Measurements from ENCODE around the gene MX2. TPM values are rescaled to one million over a fixed set of nuclear protein-coding genes. Genes with fewer than 3 reads are reported as not detected.

MX2 gene
- total RNA-seq, 1 donor: 2.6 TPM

DNA sequence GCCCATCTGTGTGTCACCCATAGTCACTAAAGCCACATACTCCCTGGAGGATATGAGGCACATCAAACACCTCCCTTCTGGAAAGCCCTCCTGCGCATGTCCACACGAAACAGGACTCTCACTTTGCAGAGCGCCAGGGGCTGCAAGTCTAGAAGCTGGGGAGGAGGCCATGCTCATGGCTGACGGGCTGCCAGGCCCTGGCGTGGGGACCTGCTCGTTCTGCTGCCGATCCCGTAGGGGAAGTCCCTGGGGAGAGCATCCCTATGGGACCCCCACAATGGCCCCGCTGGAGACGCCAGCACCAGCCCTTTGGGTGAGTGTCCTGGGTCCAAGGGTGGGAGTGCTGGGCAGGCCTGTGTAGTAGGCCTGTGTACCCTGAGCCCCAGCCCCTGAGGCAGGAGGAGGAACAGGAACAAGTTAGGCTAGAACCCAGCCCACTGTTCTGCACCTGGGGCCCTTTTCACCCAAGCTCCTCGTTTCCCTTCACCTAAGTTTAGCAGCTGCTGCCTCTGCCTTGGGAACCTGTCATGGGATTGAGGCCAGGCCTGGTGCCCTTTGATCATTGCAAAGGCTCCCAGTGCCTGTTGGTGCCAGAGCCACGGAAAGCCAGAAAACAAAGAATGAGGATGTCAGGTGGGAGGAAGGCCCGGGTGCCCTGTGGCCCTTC lies 35.3 kb upstream of the MX2 start:
- TF ChIP-seq, protein P1, sequence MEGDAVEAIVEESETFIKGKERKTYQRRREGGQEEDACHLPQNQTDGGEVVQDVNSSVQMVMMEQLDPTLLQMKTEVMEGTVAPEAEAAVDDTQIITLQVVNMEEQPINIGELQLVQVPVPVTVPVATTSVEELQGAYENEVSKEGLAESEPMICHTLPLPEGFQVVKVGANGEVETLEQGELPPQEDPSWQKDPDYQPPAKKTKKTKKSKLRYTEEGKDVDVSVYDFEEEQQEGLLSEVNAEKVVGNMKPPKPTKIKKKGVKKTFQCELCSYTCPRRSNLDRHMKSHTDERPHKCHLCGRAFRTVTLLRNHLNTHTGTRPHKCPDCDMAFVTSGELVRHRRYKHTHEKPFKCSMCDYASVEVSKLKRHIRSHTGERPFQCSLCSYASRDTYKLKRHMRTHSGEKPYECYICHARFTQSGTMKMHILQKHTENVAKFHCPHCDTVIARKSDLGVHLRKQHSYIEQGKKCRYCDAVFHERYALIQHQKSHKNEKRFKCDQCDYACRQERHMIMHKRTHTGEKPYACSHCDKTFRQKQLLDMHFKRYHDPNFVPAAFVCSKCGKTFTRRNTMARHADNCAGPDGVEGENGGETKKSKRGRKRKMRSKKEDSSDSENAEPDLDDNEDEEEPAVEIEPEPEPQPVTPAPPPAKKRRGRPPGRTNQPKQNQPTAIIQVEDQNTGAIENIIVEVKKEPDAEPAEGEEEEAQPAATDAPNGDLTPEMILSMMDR (IDR thresholded peaks at IDR 0.05; ENCODE audit: insufficient read depth, low read depth, low read length): no peak
- no peak for DNase-seq (ENCODE audit: low read depth)
- no peak overlapping the region for H3K4me3 ChIP-seq (ENCODE audit: low read depth, low read length)

DNA sequence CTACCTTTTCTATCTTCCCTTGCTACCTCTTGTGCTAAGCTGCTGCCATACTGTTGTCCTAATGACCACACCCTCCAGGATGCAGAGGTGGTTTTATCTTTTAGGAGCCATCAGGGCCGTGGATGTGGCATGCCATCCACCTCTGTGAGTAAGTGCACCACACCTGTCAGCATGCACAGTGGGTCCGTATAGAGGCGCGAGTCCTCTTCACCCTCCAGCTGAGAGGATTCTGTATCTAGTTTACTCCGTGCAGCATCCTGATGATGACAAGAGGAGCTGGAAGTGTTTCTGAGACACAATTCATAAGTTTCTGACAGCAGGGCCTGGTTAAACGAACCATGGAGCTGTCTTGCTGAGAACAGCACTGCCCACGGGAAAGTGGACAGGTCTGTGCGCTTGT lies 34.1 kb upstream of the MX2 start:
- TF ChIP-seq, protein P1 (IDR thresholded peaks at IDR 0.05; ENCODE audit: insufficient read depth, low read depth, low read length): no peak
- no peak for DNase-seq (ENCODE audit: low read depth)
- no peak overlapping the region for H3K4me3 ChIP-seq (ENCODE audit: low read depth, low read length)

DNA sequence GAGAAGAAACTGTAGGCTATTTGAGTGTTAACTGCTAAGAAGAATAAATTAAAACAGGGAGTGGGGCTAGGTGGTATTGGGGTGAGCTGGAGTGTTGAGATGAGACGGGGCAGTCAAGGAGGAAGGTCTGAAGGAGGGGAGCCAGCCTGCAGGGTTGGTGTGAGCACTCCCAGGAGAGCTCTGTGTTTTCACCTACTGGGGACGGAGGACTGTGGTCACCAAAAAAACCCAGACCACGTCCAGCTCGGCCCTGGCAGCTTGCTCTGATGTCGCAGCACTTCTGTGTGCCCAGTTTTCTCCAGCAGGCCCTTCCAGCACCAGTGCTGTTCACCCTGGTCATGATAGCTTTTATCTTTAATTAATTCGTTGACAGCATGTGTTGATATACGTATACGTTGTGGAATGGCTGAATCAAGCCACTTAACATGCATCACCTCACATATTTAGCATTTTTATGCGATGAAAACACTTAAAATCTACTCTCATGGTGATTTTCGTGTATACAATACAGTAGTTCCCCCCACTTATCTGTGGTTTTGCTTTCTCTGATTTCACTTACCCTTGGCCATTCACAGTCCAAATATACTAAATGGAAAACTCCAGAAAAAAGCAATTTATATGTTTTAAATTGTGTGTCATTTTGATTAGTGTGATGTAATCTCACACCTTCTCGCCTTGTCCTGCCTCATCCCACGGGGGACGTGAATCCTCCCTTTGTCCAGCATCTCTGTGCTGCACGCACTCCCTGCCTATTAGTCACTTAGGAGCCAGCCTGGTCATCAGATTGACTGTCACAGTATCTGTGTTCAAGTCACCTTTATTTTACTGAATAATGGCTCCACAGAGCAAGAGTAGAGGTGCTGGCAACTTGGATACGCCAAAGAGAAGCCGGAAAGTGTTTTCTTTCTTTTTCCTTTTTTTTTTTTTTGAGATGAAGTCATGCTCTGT lies 32.9 kb upstream of the MX2 start:
- TF ChIP-seq, protein P1 (IDR thresholded peaks at IDR 0.05; ENCODE audit: insufficient read depth, low read depth, low read length): no peak
- no peak overlapping the region for H3K4me3 ChIP-seq (ENCODE audit: low read depth, low read length)
- no peak for DNase-seq (ENCODE audit: low read depth)

DNA sequence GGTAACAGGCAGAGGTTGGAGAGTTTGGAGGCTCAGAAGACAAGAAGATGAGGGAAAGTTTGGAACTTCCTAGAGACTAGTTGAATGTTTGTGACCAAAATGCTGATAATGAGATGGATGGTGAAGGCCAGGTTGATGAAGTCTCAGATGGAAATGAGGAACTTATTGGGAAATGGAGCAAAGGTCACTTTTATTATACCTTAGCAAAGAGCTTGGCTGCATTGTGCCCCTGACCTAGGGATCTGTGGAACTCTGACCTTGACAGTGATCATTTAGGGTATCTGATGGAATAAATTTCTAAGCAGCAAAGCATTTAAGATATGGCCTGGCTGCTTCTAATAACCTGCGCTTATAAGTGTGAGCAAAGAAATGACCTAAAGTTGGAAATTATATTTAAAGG lies 28.1 kb upstream of the MX2 start:
- no peak for DNase-seq (ENCODE audit: low read depth)
- H3K4me3 ChIP-seq (ENCODE audit: low read depth, low read length): no peak overlapping the region
- TF ChIP-seq, protein P1 (IDR thresholded peaks at IDR 0.05; ENCODE audit: insufficient read depth, low read depth, low read length): no peak

DNA sequence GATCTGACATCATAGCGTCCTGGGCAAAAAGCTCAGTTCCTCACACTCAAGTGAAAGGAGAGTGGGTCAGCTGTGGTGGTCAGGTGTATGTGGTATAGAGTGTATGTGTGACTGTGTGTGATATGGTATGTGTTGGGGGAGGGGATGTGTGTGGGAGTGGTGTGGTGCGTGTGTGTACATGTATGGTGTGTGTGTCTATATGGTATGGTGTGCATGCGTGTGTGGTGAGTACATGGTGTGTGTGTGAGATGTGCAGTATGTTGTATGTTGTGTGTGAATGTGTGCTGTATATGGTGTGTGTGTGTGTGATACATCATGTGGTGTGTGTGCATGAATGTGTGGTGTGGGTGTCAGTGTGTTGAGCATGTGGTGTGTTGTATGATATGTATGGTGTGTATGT lies 24.3 kb upstream of the MX2 start:
- TF ChIP-seq, protein P1 (IDR thresholded peaks at IDR 0.05; ENCODE audit: insufficient read depth, low read depth, low read length): no peak
- DNase-seq (ENCODE audit: low read depth): no peak
- no peak overlapping the region for H3K4me3 ChIP-seq (ENCODE audit: low read depth, low read length)

DNA sequence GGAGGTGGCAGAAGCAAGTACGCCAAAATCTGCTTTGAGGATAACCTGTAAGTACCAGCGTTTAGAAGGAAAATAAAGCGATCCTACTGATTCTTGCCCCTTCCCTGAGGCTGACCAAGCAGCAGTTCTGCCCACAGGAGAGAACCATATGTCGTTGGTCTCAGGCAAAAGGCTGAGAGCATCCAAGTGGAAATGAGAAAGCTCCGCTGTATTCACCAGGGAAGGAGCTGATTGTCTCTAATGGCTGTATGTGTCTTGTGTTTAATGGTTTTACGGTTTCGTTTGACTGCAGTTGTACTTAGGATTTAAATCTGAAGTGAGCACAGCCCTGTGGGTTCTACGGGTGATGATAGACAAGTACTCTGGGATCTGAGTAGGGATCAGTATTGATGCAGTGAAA lies 23.4 kb upstream of the MX2 start:
- TF ChIP-seq, protein P1 (IDR thresholded peaks at IDR 0.05; ENCODE audit: insufficient read depth, low read depth, low read length): no peak
- DNase-seq (ENCODE audit: low read depth): no peak
- no peak overlapping the region for H3K4me3 ChIP-seq (ENCODE audit: low read depth, low read length)

Measured in fibroblast of villous mesenchyme (primary cell).